Liver (tissue), 9 donors: ENCODE data around the gene TNRC6B. TPM values are rescaled to one million over a fixed set of nuclear protein-coding genes. Genes with fewer than 3 reads are reported as not detected.

ENCODE experiments used
- DNase-seq: peaks from one replicate; pipeline ENCODE4 v3.0.0-alpha.2; 2017; ENCODE audit warnings: low spot score
- H3K27ac ChIP-seq, 2 donors: one replicate each; pipeline ENCODE4 v1.7.0; 2013; ENCODE audit warnings: inconsistent platforms in 2 of 2, low read length in 2 of 2, control low read depth in 1 of 2, low read depth in 1 of 2, mild to moderate bottlenecking in 1 of 2
- H3K27me3 ChIP-seq, 4 donors: one replicate each; pipeline versions ENCODE4 v1.6.1 to v1.7.0; 2013; ENCODE audit warnings: low read length in 3 of 4, inconsistent platforms in 1 of 4, mild to moderate bottlenecking in 1 of 4, moderate library complexity in 1 of 4; ENCODE audit not compliant: control insufficient read depth in 4 of 4, insufficient read depth in 4 of 4
- H3K36me3 ChIP-seq, 4 donors: one replicate each; pipeline versions ENCODE4 v1.6.1 to v1.7.0; 2013; ENCODE audit warnings: low read length in 3 of 4, mild to moderate bottlenecking in 3 of 4, low read depth in 1 of 4, moderate library complexity in 1 of 4; ENCODE audit not compliant: control insufficient read depth in 4 of 4, insufficient read depth in 3 of 4
- H3K4me1 ChIP-seq, 4 donors: one replicate each; pipeline versions ENCODE4 v1.6.1 to v1.7.0; 2013; ENCODE audit warnings: low read length in 3 of 4, mild to moderate bottlenecking in 3 of 4, moderate library complexity in 1 of 4; ENCODE audit not compliant: control insufficient read depth in 4 of 4, insufficient read depth in 4 of 4
- H3K4me3 ChIP-seq, 3 donors: one replicate each; pipeline versions ENCODE4 v1.6.1 to v1.7.0; 2013; ENCODE audit warnings: low read length in 3 of 3, control low read depth in 1 of 3, low read depth in 1 of 3, mild to moderate bottlenecking in 1 of 3
- H3K9ac ChIP-seq, 2 donors: one replicate each; pipeline ENCODE4 v1.7.0; 2013; ENCODE audit warnings: low read length in 2 of 2, mild to moderate bottlenecking in 2 of 2, moderate library complexity in 2 of 2, control low read depth in 1 of 2, low read depth in 1 of 2
- H3K9me3 ChIP-seq, 4 donors: one replicate each; pipeline versions ENCODE4 v1.6.1 to v1.7.0; 2013; ENCODE audit warnings: low read length in 3 of 4; ENCODE audit not compliant: control insufficient read depth in 4 of 4
- FOXA1 ChIP-seq: IDR thresholded peaks from 2 replicates; pipeline ENCODE4 v1.6.1; 2016; ENCODE audit warnings: antibody characterized with exemption
- FOXA2 ChIP-seq: IDR thresholded peaks from 2 replicates; pipeline ENCODE4 v1.6.1; 2016; ENCODE audit warnings: antibody characterized with exemption
- HNF4G ChIP-seq: IDR thresholded peaks from 2 replicates; pipeline ENCODE4 v1.6.1; 2016; ENCODE audit warnings: antibody characterized with exemption
- JUND ChIP-seq, 2 donors: IDR thresholded peaks; 2 replicates each; pipeline ENCODE4 v1.6.1; 2016; ENCODE audit warnings: antibody characterized with exemption in 2 of 2
- MAX ChIP-seq: IDR thresholded peaks from 2 replicates; pipeline ENCODE4 v1.6.1; 2016; ENCODE audit warnings: antibody characterized with exemption
- NR2F2 ChIP-seq: IDR thresholded peaks from 2 replicates; pipeline ENCODE4 v1.6.1; 2016; ENCODE audit warnings: antibody characterized with exemption
- RAD21 ChIP-seq, 2 donors: IDR thresholded peaks; 2 replicates each; pipeline ENCODE4 v1.6.1; 2016; ENCODE audit warnings: antibody characterized with exemption in 2 of 2, mild to moderate bottlenecking in 2 of 2
- REST ChIP-seq: IDR thresholded peaks from 2 replicates; pipeline ENCODE4 v1.6.1; 2016; ENCODE audit warnings: antibody characterized with exemption, mild to moderate bottlenecking
- RXRA ChIP-seq, 2 donors: IDR thresholded peaks; 2 replicates each; pipeline ENCODE4 v1.6.1; 2017 to 2018; ENCODE audit warnings: antibody characterized with exemption in 2 of 2, mild to moderate bottlenecking in 1 of 2
- SP1 ChIP-seq: IDR thresholded peaks from 2 replicates; pipeline ENCODE4 v1.6.1; 2018; ENCODE audit warnings: antibody characterized with exemption, mild to moderate bottlenecking
- TAF1 ChIP-seq: conservative IDR thresholded peaks from 2 replicates; pipeline ENCODE4 v1.6.1; 2016; ENCODE audit warnings: antibody characterized with exemption, mild to moderate bottlenecking
- YY1 ChIP-seq: IDR thresholded peaks from 2 replicates; pipeline ENCODE4 v1.6.1; 2016; ENCODE audit warnings: antibody characterized with exemption, mild to moderate bottlenecking
- WGBS: extraction: QIAGEN DNeasy Blood & Tissue Kit; methylation state at CpG from one replicate; pipeline ENCODE4 v1.1.7; 2013; 5-methylcytosine and 5-hydroxymethylcytosine counted together
- polyA plus RNA-seq, 2 donors: library from polyadenylated mRNA; stranded (reverse) in 1 of 2; unstranded in 1 of 2; fragments of 200-250 nt in 1 of 2; fragments of >200 nt in 1 of 2; fragmentation: Nextera tagmentation in 1 of 2; extraction: Ambion mirVana in 1 of 2; gene quantifications; one replicate each; pipeline versions ENCODE4 v1.2.1 to v1.2.3, GENCODE V29; 2013 to 2015
- total RNA-seq, 2 donors: library from RNA; depleted of rRNA; stranded (reverse); fragments of >200 nt; gene quantifications; one replicate each; pipeline ENCODE4 v1.2.3, GENCODE V29; 2014
- TF ChIP-seq, protein P1 (sequence below): IDR thresholded peaks from 2 replicates; pipeline ENCODE4 v1.6.1; 2016; ENCODE audit warnings: antibody characterized with exemption
- TF ChIP-seq, protein P2 (sequence below): IDR thresholded peaks from 2 replicates; pipeline ENCODE4 v1.6.1; 2016; ENCODE audit warnings: antibody characterized with exemption
- TF ChIP-seq, protein P3 (sequence below): fragments of 150-350 bp; IDR thresholded peaks from 2 replicates; pipeline ENCODE4 v1.5.1; 2017; ENCODE audit warnings: improper control_type of control experiment, low read depth, low read length; ENCODE audit not compliant: missing input control
- donor health status: healthy.
- donor health status: healthy.
- donor health status: healthy.
- donor health status: healthy.
- donor health status: healthy.

Gene TNRC6B
- total and polyA plus RNA-seq, 4 donors, result 4.6 to 39.1 (median 26.4) TPM

DNA sequence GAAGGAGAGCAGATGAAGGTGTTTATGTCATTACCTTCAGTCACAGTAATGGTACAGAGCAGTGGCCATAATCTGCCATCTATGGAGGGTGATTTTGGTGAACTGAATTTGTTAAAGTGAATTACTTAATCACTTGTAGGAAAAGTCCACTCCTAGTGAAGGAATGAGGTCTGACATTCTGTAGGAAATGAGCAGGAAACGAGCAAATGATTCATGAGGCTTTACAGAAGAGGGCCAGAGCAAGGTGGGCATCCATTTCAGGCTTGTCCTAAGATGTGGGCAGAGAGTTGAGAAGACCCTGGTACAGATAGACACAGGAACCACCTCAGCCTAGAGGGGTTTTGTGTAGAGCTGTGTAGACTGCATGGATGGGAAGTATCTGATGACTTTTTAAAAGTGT, 186.7 kb downstream of the TNRC6B start:
- Histone ChIP-seq H3K36me3 (peaks cover 20 to 78% (median 66%) of the 10 kb centered on the region in 4 donors), H3K27me3 (no peaks in the 10 kb centered on the region), H3K4me1 (no peaks in the 10 kb centered on the region), H3K27ac (no peak overlapping the region), H3K4me3 (no peak overlapping the region), H3K9ac (no peak overlapping the region), H3K9me3 (no peaks in the 10 kb centered on the region)
- no peak for TF ChIP-seq FOXA2
- TF ChIP-seq YY1, result no peak
- TF ChIP-seq, protein P1, sequence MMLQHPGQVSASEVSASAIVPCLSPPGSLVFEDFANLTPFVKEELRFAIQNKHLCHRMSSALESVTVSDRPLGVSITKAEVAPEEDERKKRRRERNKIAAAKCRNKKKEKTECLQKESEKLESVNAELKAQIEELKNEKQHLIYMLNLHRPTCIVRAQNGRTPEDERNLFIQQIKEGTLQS, result no peak
- no peak for TF ChIP-seq TAF1
- TF ChIP-seq, protein P2, sequence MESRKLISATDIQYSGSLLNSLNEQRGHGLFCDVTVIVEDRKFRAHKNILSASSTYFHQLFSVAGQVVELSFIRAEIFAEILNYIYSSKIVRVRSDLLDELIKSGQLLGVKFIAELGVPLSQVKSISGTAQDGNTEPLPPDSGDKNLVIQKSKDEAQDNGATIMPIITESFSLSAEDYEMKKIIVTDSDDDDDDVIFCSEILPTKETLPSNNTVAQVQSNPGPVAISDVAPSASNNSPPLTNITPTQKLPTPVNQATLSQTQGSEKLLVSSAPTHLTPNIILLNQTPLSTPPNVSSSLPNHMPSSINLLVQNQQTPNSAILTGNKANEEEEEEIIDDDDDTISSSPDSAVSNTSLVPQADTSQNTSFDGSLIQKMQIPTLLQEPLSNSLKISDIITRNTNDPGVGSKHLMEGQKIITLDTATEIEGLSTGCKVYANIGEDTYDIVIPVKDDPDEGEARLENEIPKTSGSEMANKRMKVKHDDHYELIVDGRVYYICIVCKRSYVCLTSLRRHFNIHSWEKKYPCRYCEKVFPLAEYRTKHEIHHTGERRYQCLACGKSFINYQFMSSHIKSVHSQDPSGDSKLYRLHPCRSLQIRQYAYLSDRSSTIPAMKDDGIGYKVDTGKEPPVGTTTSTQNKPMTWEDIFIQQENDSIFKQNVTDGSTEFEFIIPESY, result no peak
- TF ChIP-seq HNF4G, result no peak
- no peak for TF ChIP-seq FOXA1
- no peak for TF ChIP-seq RXRA (IDR thresholded peaks at IDR 0.05)
- no peak for TF ChIP-seq JUND (IDR thresholded peaks at IDR 0.05)
- no peak for TF ChIP-seq MAX
- no peak for TF ChIP-seq NR2F2
- TF ChIP-seq RAD21 (IDR thresholded peaks at IDR 0.05), result no peak
- no peak for TF ChIP-seq SP1
- TF ChIP-seq, protein P3, sequence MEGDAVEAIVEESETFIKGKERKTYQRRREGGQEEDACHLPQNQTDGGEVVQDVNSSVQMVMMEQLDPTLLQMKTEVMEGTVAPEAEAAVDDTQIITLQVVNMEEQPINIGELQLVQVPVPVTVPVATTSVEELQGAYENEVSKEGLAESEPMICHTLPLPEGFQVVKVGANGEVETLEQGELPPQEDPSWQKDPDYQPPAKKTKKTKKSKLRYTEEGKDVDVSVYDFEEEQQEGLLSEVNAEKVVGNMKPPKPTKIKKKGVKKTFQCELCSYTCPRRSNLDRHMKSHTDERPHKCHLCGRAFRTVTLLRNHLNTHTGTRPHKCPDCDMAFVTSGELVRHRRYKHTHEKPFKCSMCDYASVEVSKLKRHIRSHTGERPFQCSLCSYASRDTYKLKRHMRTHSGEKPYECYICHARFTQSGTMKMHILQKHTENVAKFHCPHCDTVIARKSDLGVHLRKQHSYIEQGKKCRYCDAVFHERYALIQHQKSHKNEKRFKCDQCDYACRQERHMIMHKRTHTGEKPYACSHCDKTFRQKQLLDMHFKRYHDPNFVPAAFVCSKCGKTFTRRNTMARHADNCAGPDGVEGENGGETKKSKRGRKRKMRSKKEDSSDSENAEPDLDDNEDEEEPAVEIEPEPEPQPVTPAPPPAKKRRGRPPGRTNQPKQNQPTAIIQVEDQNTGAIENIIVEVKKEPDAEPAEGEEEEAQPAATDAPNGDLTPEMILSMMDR, result no peak
- TF ChIP-seq REST, result no peak
- DNase-seq, result no peak
- 90% methylated on average over 1 of the region's 1 CpG for WGBS

GRCh38 chr22:40366068-40366467, 188.3 kb downstream of the TNRC6B start:
- H3K4me3 ChIP-seq, result no peak overlapping the region
- H3K9ac ChIP-seq, result no peak overlapping the region
- H3K27ac ChIP-seq, result no peak overlapping the region
- TF ChIP-seq, protein P3, result no peak
- TF ChIP-seq, protein P1, result no peak
- 97% methylated on average over 2 of the region's 2 CpGs for WGBS
- peaks cover 0 to 4% (median under 1%) of the 10 kb centered on the region in 4 donors for H3K4me1 ChIP-seq
- no peaks in the 10 kb centered on the region for H3K9me3 ChIP-seq
- DNase-seq, result no peak
- no peaks in the 10 kb centered on the region for H3K27me3 ChIP-seq
- H3K36me3 ChIP-seq, result peaks cover 19 to 62% (median 52%) of the 10 kb centered on the region in 4 donors
